GM18499 (cell line): ENCODE measurements around the gene SMIM3.
"Not testable (repeated sequence)": the region's sequence is repeated elsewhere in the genome, so short reads cannot be mapped to it uniquely, and the experiment has no call there.

ENCODE experiments used
- ATAC-seq: cut with Tn5 transposase; IDR thresholded peaks from one replicate; pipeline ENCODE4 v1.9.1; 2021; ENCODE audit warnings: moderate number of reproducible peaks; ENCODE audit not compliant: insufficient read depth, unreplicated experiment

The SMIM3 gene, protein sequence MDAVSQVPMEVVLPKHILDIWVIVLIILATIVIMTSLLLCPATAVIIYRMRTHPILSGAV

GRCh38 chr5:150778517-150779396, at the start of gene SMIM3:
TSS of gene SMIM3 (plus strand) at chr5:150778757. CDS start at chr5:150795441, 16,684 bp downstream.
- no peak for ATAC-seq

DNA sequence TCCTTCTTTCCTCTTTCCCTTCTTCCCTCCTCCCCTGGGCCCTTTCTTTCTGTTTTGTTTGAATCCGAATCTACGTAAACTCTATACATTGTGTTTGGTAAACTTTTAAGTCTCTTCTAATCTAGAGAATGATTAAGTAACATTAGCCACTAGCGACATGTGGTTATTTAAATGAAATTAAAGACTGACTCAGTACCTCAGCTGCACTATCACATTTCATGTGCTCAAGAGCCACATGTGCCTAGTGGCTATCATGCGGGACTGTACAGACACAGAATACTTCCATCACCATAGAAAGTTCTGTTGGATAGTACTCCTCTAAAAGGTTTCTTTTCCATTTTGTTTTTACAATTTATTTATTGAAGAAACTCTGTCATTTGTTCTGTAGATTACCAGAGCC, 48.7 kb upstream of the SMIM3 start:
- ATAC-seq = no peak

GRCh38 chr5:150731669-150732242, 46.8 kb upstream of the SMIM3 start:
- no peak for ATAC-seq

DNA sequence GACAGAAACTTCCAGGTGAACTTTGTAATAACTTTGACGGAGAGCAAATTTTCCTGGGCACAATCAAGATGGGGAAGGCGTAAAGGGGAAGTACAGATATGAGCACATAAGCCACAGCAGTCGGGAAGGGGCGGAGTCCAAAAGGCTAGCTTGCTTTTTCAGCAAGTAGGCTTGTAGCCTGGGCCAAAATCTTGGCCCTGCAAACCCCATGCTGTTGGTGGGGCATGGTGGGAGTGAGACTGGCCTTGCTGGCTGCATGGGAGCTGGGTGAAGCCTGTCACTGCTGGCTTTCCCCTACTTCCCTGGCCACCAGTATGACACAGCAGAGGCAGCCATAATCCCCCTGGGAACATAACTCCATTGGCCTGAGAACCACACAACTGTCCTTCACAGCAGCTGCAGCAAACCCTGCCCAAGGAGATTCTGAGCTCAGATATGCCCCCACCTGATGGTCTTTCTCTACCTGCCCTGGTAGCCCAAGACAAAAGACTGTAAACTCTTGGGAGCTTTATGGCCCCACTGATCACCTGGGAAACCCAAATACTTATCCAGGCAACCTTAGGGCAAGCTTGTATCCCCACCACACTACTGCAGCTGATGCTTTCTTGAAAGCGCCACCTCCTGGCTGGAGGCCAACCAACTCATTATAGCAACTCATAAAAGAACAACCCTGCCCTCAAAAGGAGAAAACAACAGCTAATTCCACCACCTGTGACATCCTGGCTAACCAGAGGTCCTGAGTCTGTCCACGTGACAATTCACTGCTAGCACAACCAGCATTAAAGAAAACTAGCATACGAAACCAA, 43.8 kb upstream of the SMIM3 start:
- no peak for ATAC-seq

GRCh38 chr5:150738862-150739261, 39.7 kb upstream of the SMIM3 start:
- no peak for ATAC-seq

GRCh38 chr5:150740992-150741391, 37.6 kb upstream of the SMIM3 start:
- no peak for ATAC-seq

DNA sequence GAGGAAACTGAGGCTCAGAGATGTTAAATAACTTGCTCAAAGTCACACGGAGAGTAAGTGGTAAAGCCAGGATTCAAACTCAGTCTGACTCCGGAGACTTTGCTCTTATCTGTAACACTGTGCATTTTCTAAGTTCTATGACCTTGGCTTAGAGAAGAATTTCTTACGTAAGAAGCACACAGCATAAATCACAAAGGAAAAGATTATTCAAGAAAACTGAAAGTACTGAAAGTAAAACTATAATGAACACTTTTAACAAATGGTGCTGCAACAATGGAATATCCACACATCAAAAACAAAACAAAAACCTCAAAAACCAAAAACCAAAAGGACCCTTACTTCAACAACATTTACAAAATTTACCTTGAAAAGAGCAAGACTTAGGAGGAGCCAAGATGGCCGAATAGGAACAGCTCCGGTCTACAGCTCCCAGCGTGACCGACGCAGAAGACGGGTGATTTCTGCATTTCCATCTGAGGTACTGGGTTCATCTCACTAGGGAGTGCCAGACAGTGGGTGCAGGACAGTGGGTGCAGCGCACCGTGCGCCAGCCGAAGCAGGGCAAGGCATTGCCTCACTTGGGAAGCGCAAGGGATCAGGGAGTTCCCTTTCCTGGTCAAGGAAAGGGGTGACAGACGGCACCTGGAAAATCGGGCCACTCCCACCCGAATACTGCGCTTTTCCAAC, 36.0 kb upstream of the SMIM3 start:
- ATAC-seq = not testable (repeated sequence)

DNA sequence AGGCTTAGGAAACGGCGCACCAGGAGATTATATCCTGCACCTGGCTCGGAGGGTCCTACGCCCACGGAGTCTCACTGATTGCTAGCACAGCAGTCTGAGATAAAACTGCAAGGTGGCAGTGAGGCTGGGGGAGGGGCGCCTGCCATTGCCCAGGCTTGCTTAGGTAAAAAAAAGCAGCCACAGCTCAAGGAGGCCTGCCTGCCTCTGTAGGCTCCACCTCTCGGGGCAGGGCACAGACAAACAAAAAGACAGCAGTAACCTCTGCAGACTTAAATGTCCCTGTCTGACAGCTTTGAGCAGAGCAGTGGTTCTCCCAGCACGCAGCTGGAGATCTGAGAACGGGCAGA, 35.4 kb upstream of the SMIM3 start:
- not testable (repeated sequence) for ATAC-seq

DNA sequence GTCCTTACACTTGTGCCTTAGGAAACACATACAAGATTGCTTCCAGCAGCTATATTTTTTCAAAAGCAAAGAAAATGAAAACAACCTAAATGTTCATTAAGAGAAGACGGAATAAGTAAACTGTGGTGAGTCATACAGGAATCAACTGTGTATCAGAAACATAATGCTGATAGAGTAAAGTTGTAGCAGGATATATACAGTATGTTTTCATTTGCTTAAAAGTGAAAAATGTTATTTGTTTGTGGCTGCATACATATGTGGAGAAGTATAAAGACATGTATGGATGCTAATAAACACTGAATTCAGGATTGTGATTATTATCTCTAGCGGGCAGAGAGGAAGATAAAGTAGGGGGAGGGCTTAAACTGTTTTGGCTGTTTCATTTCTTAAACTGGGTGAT, 28.1 kb upstream of the SMIM3 start:
- ATAC-seq = no peak

GRCh38 chr5:150751096-150751891, 27.3 kb upstream of the SMIM3 start:
- no peak for ATAC-seq

DNA sequence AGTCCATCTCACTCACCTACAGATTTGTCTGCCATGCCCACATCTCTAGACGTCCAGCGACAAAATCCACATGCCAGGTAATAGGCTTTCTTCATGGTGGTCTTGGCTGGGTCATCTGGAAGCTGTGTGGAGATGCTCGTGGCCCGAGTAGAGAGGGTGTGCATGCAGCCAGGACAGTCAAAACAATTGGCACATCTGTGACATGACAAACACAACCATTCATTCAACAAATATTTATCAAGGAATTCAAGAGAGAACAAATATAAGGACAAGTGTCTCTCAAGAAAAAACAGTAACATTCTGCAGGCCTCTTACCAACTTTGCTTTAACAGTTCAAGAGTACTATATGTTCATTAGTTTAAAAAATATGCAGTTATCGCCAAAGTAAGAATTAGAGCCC, 25.1 kb upstream of the SMIM3 start:
- ATAC-seq = no peak

GRCh38 chr5:150753863-150754262, 24.7 kb upstream of the SMIM3 start:
- no peak for ATAC-seq

GRCh38 chr5:150757087-150757649, 21.4 kb upstream of the SMIM3 start:
- ATAC-seq = no peak

- no peak for ATAC-seq
These were observed 20.4 kb upstream of the SMIM3 start for GRCh38 chr5:150758203-150758530.

- peak; percentile 89 for ATAC-seq
These were observed 19.8 kb upstream of the SMIM3 start, which contains the start of gene DCTN4 for GRCh38 chr5:150758531-150759333. TSS of gene DCTN4 (minus strand) at chr5:150759017. CDS start at chr5:150758993, 24 bp downstream.

GRCh38 chr5:150759334-150759583, 19.3 kb upstream of the SMIM3 start:
- no peak for ATAC-seq

DNA sequence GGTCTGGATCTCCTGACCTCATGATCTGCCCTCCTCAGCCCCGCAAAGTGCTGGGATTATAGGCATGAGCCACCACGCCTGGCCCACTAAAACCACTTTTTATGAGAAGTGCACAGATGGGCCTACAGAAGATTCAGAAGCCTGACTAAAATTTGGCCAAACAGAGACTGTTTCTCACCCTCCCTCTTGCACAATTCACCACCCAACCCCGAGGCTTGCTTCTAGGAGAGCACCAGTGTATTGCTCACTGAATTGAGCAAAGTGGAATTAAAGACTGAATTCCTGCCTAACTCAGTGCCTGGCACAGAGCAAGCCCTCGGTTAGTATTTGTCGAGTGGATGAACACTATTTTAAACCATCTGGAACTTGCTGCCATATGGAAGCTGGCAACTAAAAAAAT, 16.3 kb upstream of the SMIM3 start:
- no peak for ATAC-seq

DNA sequence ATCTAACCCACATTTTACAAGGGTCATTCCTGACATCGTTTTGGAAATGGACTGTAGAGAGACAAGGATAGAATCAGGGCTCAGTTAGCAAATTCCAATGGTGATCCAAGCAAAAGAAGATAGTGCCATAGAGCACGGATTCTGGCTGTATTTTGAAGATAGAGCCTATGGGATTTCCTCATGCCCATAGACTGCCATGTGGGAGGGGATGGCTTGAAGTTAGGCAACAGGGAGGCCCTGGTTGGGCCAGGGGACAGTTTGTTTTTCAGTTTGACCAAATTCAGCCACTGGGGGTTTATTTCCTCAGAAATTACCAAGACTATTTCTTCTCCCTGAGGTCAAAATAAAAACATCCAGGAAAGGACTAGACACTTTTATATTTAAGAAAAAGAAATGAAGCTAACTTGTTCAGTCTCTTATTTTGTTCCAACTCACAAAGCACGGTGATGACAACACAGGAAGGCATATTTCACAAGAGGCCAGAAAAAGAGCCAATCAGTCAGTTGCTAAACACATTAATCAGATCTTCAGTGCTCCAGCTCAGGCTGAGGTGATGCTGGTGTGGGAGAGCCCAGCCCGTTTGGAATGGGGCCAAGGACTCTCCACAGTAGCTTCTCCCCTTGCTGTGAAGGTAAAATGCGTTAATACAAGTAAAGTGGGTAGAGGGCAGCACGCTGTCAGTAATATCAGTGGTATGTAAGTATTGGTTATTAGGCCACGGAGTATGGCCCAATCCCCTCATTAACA, 15.4 kb upstream of the SMIM3 start:
- no peak for ATAC-seq
